ENCODE measurements around the gene CCDC13. TPM values are rescaled to one million over a fixed set of nuclear protein-coding genes. Genes with fewer than 3 reads are reported as not detected.

Gene CCDC13
- total RNA-seq, 4 donors from 2014 or later, result 2.9 to 6.6 (median 3.3) TPM; not detected in 1

GRCh38 chr3:42809202-42809601 is 36.1 kb upstream of the CCDC13 start, which contains the start of gene ACKR2:
ACKR2 (plus strand) TSS chr3:42809445; CDS start chr3:42864503, 55,058 bp downstream.
- TF ChIP-seq CTCF (IDR thresholded peaks at IDR 0.05; ENCODE audit: low read depth), result no peak

GRCh38 chr3:42807929-42808328 is 34.9 kb upstream of the CCDC13 start:
- no peak for TF ChIP-seq CTCF (IDR thresholded peaks at IDR 0.05; ENCODE audit: low read depth)

GRCh38 chr3:42805141-42805821 is 32.2 kb upstream of the CCDC13 start:
- no peak for TF ChIP-seq CTCF (IDR thresholded peaks at IDR 0.05; ENCODE audit: low read depth)

- TF ChIP-seq CTCF (IDR thresholded peaks at IDR 0.05; ENCODE audit: low read depth), result no peak
Measured at GRCh38 chr3:42804831-42805132, 31.7 kb upstream of the CCDC13 start.

GRCh38 chr3:42804106-42804830 is 31.2 kb upstream of the CCDC13 start, which contains the start of gene HIGD1A:
HIGD1A (minus strand) TSS chr3:42804490; CDS start chr3:42794253, 10,237 bp downstream.
- no peak for TF ChIP-seq CTCF (IDR thresholded peaks at IDR 0.05; ENCODE audit: low read depth)

- no peak for TF ChIP-seq CTCF (IDR thresholded peaks at IDR 0.05; ENCODE audit: low read depth)
Measured at GRCh38 chr3:42803414-42804105, 30.5 kb upstream of the CCDC13 start.

- no peak for TF ChIP-seq CTCF (IDR thresholded peaks at IDR 0.05; ENCODE audit: low read depth)
Measured at GRCh38 chr3:42802876-42803413, 29.9 kb upstream of the CCDC13 start.
